ENCODE data around the gene ASIC4. TPM values are rescaled to one million over a fixed set of nuclear protein-coding genes. Genes with fewer than 3 reads are reported as not detected.

ASIC4 gene
- total and polyA plus RNA-seq, 12 donors, result 0.15 to 16.3 (median 1.1) TPM; not detected in 4

- TF ChIP-seq CTCF (IDR thresholded peaks at IDR 0.05) (no peak), POLR2A (IDR thresholded peaks at IDR 0.05) (no peak)
- no peak overlapping the region for H3K27ac ChIP-seq
- no peak for DNase-seq
- WGBS, 4 donors, result 91 to 96% (median 94%) methylated on average over 5 to 21 of the region's 21 CpGs
- no peaks in the 10 kb centered on the region for H3K9me3 ChIP-seq (replicated peaks in 1 of 3)
- H3K4me3 ChIP-seq, result no peak overlapping the region
- peaks cover 8% of the 10 kb centered on the region in 2 donors for H3K4me1 ChIP-seq (replicated peaks in 1 of 2)
- intact Hi-C loops (cut with DNase I), result no loop called here
- no peaks in the 10 kb centered on the region for H3K27me3 ChIP-seq
- H3K36me3 ChIP-seq (replicated peaks in 1 of 2), result no peaks in the 10 kb centered on the region
Measured at GRCh38 chr2:219557320-219557719, 43.0 kb downstream of the ASIC4 start.

DNA sequence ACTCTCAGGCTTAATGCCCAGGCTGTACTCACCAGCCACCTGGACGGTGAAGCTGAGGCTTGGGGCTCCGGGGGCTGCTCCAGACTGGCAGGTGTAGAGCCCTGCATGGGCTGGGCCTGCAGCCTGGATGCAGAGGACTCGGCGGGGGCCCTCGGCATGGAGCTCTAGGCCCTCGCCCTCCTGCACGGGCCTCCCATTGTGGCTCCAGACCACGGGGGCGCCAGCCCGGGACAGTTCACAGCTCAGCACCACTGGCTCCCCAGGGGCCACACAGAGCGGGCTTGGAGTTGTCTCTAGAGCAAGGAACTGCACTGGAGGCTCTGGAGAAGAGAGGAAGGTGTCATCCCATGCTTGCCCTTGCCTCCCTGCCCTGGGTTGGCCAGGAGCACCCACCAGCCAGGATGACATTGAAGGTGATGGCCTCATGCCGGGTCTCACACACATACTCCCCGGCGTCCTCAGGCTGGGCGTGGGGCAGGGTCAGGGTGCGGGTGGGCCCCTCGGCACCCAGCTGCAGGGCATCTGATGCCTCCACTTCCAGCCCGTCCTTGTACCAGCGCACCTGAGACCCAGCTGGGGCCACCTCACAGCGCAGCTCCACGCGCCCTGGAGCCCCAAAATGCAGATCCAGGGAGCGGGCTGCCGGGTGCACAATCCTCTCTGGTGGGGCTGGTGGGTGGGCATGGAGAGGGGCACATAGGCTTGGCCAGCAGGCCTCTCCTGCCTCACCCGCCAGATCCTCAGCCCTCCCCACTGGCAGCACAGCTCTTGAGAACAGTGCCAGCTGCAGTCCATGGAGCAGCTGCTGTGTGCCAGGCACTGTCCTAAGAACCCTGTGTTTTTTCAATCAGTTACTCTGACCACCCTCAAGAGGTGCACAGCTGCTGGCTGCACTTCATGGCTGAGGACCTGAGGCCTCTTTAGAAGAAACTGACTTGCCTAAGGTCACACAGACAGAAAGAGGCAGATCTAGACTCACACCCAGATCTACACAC is 43.8 kb downstream of the ASIC4 start:
- intact Hi-C loops (cut with DNase I), result no loop called here
- no peak for TF ChIP-seq POLR2A (IDR thresholded peaks at IDR 0.05)
- no peak for TF ChIP-seq CTCF (IDR thresholded peaks at IDR 0.05)
- 88 to 95% (median 94%) methylated on average over 4 to 25 of the region's 25 CpGs for WGBS, 4 donors
- no peak for DNase-seq
- no peak overlapping the region for H3K27ac ChIP-seq
- H3K36me3 ChIP-seq (replicated peaks in 1 of 2), result no peaks in the 10 kb centered on the region
- H3K9me3 ChIP-seq (replicated peaks in 1 of 3), result no peaks in the 10 kb centered on the region
- no peak overlapping the region for H3K4me3 ChIP-seq
- H3K27me3 ChIP-seq, result no peaks in the 10 kb centered on the region
- peaks cover 2 to 4% of the 10 kb centered on the region in 2 donors for H3K4me1 ChIP-seq (replicated peaks in 1 of 2)

DNA sequence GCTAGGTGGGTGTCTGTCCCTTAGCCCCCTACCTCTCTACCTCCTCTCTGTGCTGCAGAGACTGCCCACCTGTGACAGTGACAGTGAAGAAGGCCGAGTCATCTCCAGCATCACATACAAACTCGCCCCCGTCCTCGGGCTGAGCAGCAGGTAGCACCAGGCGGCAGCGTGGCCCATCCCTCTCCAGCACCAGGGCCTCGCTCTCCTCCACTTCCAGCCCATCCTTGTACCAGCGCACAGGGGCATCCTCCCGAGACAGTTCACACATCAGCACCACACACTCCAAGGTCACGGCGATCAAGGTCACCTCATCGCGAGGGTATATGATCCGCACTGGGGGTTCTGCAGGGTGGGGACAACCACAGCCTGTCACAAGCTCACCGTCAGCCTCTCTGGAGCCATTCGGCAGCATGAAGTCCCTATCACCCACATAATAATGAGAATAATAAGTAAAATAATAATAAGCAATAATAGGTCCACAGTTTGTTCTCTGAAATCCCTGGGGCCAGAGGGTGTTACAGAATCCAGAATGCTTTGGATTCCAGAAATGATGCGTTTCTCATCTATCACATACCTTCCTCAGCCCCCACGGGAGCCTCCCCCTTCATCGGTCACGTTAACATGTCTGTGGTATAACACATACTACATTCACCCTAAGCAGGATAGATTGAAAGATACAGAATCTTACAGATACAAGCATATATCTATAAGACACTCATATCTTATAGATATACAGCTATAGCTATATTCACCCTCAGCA is 45.1 kb downstream of the ASIC4 start:
- no peaks in the 10 kb centered on the region for H3K27me3 ChIP-seq
- intact Hi-C loops (cut with DNase I), result no loop called here
- 73 to 88% (median 77%) methylated on average over 19 to 20 of the region's 20 CpGs for WGBS, 4 donors
- no peaks in the 10 kb centered on the region for H3K9me3 ChIP-seq (replicated peaks in 1 of 3)
- H3K27ac ChIP-seq, result no peak overlapping the region
- H3K4me1 ChIP-seq (replicated peaks in 1 of 2), result no peaks in the 10 kb centered on the region
- H3K36me3 ChIP-seq (replicated peaks in 1 of 2), result peaks cover 0 to 4% of the 10 kb centered on the region in 2 donors
- no peak for TF ChIP-seq POLR2A (IDR thresholded peaks at IDR 0.05)
- TF ChIP-seq CTCF (IDR thresholded peaks at IDR 0.05), result no peak
- no peak overlapping the region for H3K4me3 ChIP-seq
- DNase-seq, result no peak

Measured in adrenal gland (tissue), 12 donors.